Activated B cell treated with CpG ODN at 0.5 μM for 24 hours (primary cell): Measurements from ENCODE around the gene TMEM63A. TPM values are rescaled to one million over a fixed set of nuclear protein-coding genes. Genes with fewer than 3 reads are reported as not detected.

Experiments used
- ATAC-seq: fragments of 200-7000 bp; cut with Tn5 transposase; one replicate; pipeline ENCODE4 v1.10.0; 2021; ENCODE audit warnings: low read depth, mild to moderate bottlenecking, moderate library complexity
- CTCF ChIA-PET: fragments of 350-600 bp; sonication (Branson Sonifier 250); formaldehyde crosslinking; loops from one replicate; lab custom pipeline; 2021; ENCODE audit warnings: antibody characterized with exemption; lab: Charles Lee
- POLR2A ChIA-PET: fragments of 350-600 bp; sonication (Branson Sonifier 250); formaldehyde crosslinking; loops from one replicate; lab custom pipeline; 2021; ENCODE audit warnings: antibody characterized with exemption; lab: Charles Lee
- DNase-seq: peaks from one replicate; pipeline ENCODE4 v3.0.0; 2022
- H3K27ac Mint-ChIP-seq: one replicate; pipeline ENCODE4 v1.8.0; 2020; ENCODE audit warnings: mixed read lengths
- H3K27me3 Mint-ChIP-seq: one replicate; pipeline ENCODE4 v1.8.0; 2021; ENCODE audit warnings: mixed read lengths
- H3K36me3 Mint-ChIP-seq: one replicate; pipeline ENCODE4 v1.8.0; 2021; ENCODE audit warnings: low read depth, mixed read lengths
- H3K4me1 Mint-ChIP-seq: one replicate; pipeline ENCODE4 v1.8.0; 2021; ENCODE audit warnings: mixed read lengths
- H3K4me3 Mint-ChIP-seq: one replicate; pipeline ENCODE4 v1.8.0; 2020; ENCODE audit warnings: mild to moderate bottlenecking, mixed read lengths
- H3K9me3 Mint-ChIP-seq: one replicate; pipeline ENCODE4 v1.8.0; 2020; ENCODE audit warnings: mixed read lengths
- intact Hi-C: fragments of 100-400 bp; cut with micrococcal nuclease; formaldehyde crosslinking; loops from one replicate; pipeline ENCODE4 v1.15.1; 2024
- total RNA-seq: library from RNA; stranded (reverse); gene quantifications from 2 replicates; pipeline ENCODE4 v1.2.3, GENCODE V29; 2022
- TF ChIP-seq, protein P1 (sequence below): fragments of 200-600 bp; IDR thresholded peaks from one replicate; pipeline ENCODE4 v1.8.0; 2022; ENCODE audit warnings: antibody characterized with exemption, mild to moderate bottlenecking

Gene TMEM63A
- total RNA-seq, 1 donor from 2014 or later: 74.5 TPM

- Mint-ChIP-seq H3K36me3 (peaks cover 91% of the 10 kb centered on the region), H3K27ac (peak overlapping the region; percentile 75), H3K4me1 (peaks cover 18% of the 10 kb centered on the region), H3K4me3 (no peak overlapping the region), H3K27me3 (no peaks in the 10 kb centered on the region), H3K9me3 (no peaks in the 10 kb centered on the region)
- intact Hi-C loops: loop anchor here (1.0 kb wide), 1 partner anchor 14 kb away; no protein-coding TSS in a partner anchor
- peak; percentile 95 for ATAC-seq
- ChIA-PET CTCF (interaction anchor here (0.6 to 0.7 kb wide), 2 partner anchors 13 to 385 kb away, joined by 3 read pairs; no protein-coding TSS in a partner anchor), POLR2A (interaction anchor here (0.8 to 1.0 kb wide), 3 partner anchors 15 to 89 kb away, joined by 4 to 8 read pairs (median 5); partner anchors contain the start of gene SRP9)
- DNase-seq: no peak
- TF ChIP-seq, protein P1, sequence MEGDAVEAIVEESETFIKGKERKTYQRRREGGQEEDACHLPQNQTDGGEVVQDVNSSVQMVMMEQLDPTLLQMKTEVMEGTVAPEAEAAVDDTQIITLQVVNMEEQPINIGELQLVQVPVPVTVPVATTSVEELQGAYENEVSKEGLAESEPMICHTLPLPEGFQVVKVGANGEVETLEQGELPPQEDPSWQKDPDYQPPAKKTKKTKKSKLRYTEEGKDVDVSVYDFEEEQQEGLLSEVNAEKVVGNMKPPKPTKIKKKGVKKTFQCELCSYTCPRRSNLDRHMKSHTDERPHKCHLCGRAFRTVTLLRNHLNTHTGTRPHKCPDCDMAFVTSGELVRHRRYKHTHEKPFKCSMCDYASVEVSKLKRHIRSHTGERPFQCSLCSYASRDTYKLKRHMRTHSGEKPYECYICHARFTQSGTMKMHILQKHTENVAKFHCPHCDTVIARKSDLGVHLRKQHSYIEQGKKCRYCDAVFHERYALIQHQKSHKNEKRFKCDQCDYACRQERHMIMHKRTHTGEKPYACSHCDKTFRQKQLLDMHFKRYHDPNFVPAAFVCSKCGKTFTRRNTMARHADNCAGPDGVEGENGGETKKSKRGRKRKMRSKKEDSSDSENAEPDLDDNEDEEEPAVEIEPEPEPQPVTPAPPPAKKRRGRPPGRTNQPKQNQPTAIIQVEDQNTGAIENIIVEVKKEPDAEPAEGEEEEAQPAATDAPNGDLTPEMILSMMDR: no peak
These were observed 15.9 kb downstream of the TMEM63A start for GRCh38 chr1:225866061-225866837.

DNA sequence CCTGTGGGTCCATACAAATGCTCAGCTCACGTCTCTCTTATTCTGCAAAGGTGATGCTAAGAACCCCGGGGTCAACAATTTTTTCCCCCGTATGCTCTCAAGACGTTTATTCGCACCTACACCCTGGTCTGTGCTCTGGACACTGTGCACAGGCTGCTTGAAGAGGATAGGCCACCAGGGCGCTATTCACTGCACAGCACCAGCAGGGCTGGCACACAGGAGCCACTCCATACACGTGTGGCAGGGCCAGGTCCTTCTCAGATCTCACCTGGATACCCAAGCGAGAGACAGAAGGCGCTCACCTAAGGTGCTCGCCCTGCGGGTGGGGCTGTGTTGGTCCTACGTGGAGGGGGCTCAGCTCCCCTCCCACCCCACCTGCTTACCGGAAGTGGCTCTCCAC, 16.7 kb downstream of the TMEM63A start:
- ATAC-seq (peak; percentile 22), DNase-seq (no peak)
- H3K36me3 Mint-ChIP-seq: peaks cover 91% of the 10 kb centered on the region
- CTCF ChIA-PET: interaction anchor here (0.6 kb wide), 1 partner anchor 12 kb away, joined by 3 read pairs; no protein-coding TSS in a partner anchor
- H3K4me1 Mint-ChIP-seq: peaks cover 18% of the 10 kb centered on the region
- H3K27me3 Mint-ChIP-seq: no peaks in the 10 kb centered on the region
- POLR2A ChIA-PET: interaction anchor here (1.0 kb wide), 2 partner anchors 15 to 88 kb away, joined by 4 to 5 read pairs; partner anchors contain the start of gene SRP9
- H3K9me3 Mint-ChIP-seq: no peaks in the 10 kb centered on the region
- H3K27ac Mint-ChIP-seq: no peak overlapping the region
- intact Hi-C loops: no loop called here
- no peak overlapping the region for H3K4me3 Mint-ChIP-seq
- TF ChIP-seq, protein P1: no peak

DNA sequence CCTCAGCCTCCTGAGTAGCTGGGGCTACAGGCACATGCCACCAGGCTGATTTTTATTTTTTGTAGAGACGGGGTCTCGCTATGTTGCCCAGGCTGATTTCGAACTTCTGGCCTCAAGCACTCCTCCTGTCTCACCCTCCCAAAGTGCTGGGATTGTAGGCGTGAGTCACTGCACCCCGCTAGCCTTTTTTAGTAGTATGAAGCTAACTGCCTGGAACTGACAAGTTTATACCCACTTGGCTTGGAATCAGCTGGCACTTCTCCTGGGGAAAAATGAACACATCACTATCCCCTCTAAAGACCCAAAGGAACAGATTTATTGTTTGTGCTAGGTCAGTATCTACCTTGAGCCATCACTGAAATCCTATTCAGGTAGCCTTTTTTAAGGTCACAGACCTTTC, 19.0 kb downstream of the TMEM63A start:
- H3K27ac Mint-ChIP-seq: no peak overlapping the region
- ATAC-seq (no peak), DNase-seq (no peak)
- peaks cover 90% of the 10 kb centered on the region for H3K36me3 Mint-ChIP-seq
- CTCF ChIA-PET: interaction anchor here (0.6 kb wide), 1 partner anchor 72 kb away, joined by 3 read pairs; no protein-coding TSS in a partner anchor
- intact Hi-C loops: no loop called here
- no peak overlapping the region for H3K4me3 Mint-ChIP-seq
- H3K4me1 Mint-ChIP-seq: peaks cover 15% of the 10 kb centered on the region
- H3K9me3 Mint-ChIP-seq: no peaks in the 10 kb centered on the region
- no peaks in the 10 kb centered on the region for H3K27me3 Mint-ChIP-seq
- POLR2A ChIA-PET: no interaction called here
- TF ChIP-seq, protein P1: no peak

- H3K4me1 Mint-ChIP-seq: peaks cover 15% of the 10 kb centered on the region
- ChIA-PET CTCF (interaction anchor here (0.6 kb wide), 1 partner anchor 71 kb away, joined by 3 read pairs; no protein-coding TSS in a partner anchor), POLR2A (no interaction called here)
- H3K9me3 Mint-ChIP-seq: no peaks in the 10 kb centered on the region
- no peak overlapping the region for H3K27ac Mint-ChIP-seq
- ATAC-seq: no peak
- DNase-seq: no peak
- intact Hi-C loops: no loop called here
- H3K4me3 Mint-ChIP-seq: no peak overlapping the region
- H3K36me3 Mint-ChIP-seq: peaks cover 89% of the 10 kb centered on the region
- no peaks in the 10 kb centered on the region for H3K27me3 Mint-ChIP-seq
- TF ChIP-seq, protein P1: no peak
These were observed 19.6 kb downstream of the TMEM63A start for GRCh38 chr1:225862581-225862950.
